Measurements from ENCODE around the gene CEP170B. TPM values are rescaled to one million over a fixed set of nuclear protein-coding genes. Genes with fewer than 3 reads are reported as not detected.
"Not testable (repeated sequence)": the region's sequence is repeated elsewhere in the genome, so short reads cannot be mapped to it uniquely, and the experiment has no call there.

Gene CEP170B
- total RNA-seq, 1 donor from 2014 or later = 1.6 TPM

- TF ChIP-seq CTCF (IDR thresholded peaks at IDR 0.05) = no peak
- POLR2A ChIA-PET = interaction anchor here (1.2 kb wide), 1 partner anchor 13 kb away, joined by 5 read pairs; the partner anchor contains the start of gene PLD4
- DNase-seq = no peak
- CTCF ChIA-PET = interaction anchor here (1.3 kb wide), 1 partner anchor 11 kb away, joined by 3 read pairs; no protein-coding TSS in a partner anchor
- Mint-ChIP-seq H3K27me3 (peaks cover 7% of the 10 kb centered on the region), H3K4me1 (no peaks in the 10 kb centered on the region), H3K9me3 (peaks cover 12% of the 10 kb centered on the region), H3K36me3 (ENCODE audit: low read depth) (no peaks in the 10 kb centered on the region), H3K4me3 (no peak overlapping the region), H3K27ac (no peak overlapping the region)
- intact Hi-C loops (cut with micrococcal nuclease) = no loop called here
- ATAC-seq (ENCODE audit: low read depth) = no peak
These were observed 47.0 kb downstream of the CEP170B start for GRCh38 chr14:104912053-104912452.

- ChIA-PET CTCF (no interaction called here), POLR2A (interaction anchor here (0.6 kb wide), 1 partner anchor 75 kb away, joined by 7 read pairs; no protein-coding TSS in a partner anchor)
- Mint-ChIP-seq H3K9me3 (peaks cover 8% of the 10 kb centered on the region), H3K36me3 (ENCODE audit: low read depth) (no peaks in the 10 kb centered on the region), H3K4me3 (no peak overlapping the region), H3K27me3 (no peaks in the 10 kb centered on the region), H3K27ac (no peak overlapping the region), H3K4me1 (no peaks in the 10 kb centered on the region)
- DNase-seq (no peak), ATAC-seq (ENCODE audit: low read depth) (no peak)
- intact Hi-C loops (cut with micrococcal nuclease) = no loop called here
- no peak for TF ChIP-seq CTCF (IDR thresholded peaks at IDR 0.05)
These were observed 48.4 kb downstream of the CEP170B start for GRCh38 chr14:104913435-104913834.

GRCh38 chr14:104917116-104917515 lies 52.0 kb downstream of the CEP170B start:
- Mint-ChIP-seq H3K27me3 (no peaks in the 10 kb centered on the region), H3K9me3 (peaks cover 1% of the 10 kb centered on the region), H3K4me3 (no peak overlapping the region), H3K4me1 (peaks cover 26% of the 10 kb centered on the region), H3K36me3 (ENCODE audit: low read depth) (no peaks in the 10 kb centered on the region), H3K27ac (no peak overlapping the region)
- no peak for TF ChIP-seq CTCF (IDR thresholded peaks at IDR 0.05)
- ChIA-PET POLR2A (interaction anchor here (1.7 kb wide), 1 partner anchor 9 kb away, joined by 3 read pairs; no protein-coding TSS in a partner anchor), CTCF (interaction anchor here (0.7 kb wide), 1 partner anchor 16 kb away, joined by 3 read pairs; no protein-coding TSS in a partner anchor)
- no peak for ATAC-seq (ENCODE audit: low read depth)
- intact Hi-C loops (cut with micrococcal nuclease) = no loop called here
- no peak for DNase-seq

- TF ChIP-seq CTCF (IDR thresholded peaks at IDR 0.05) = no peak
- Mint-ChIP-seq H3K4me3 (no peak overlapping the region), H3K36me3 (ENCODE audit: low read depth) (no peaks in the 10 kb centered on the region), H3K9me3 (no peaks in the 10 kb centered on the region), H3K27me3 (no peaks in the 10 kb centered on the region), H3K4me1 (peaks cover 34% of the 10 kb centered on the region), H3K27ac (no peak overlapping the region)
- DNase-seq (no peak), ATAC-seq (ENCODE audit: low read depth) (no peak)
- intact Hi-C loops (cut with micrococcal nuclease) = no loop called here
- ChIA-PET POLR2A (no interaction called here), CTCF (no interaction called here)
These were observed 52.9 kb downstream of the CEP170B start for GRCh38 chr14:104917993-104918392.

- DNase-seq; H3K4me3 Mint-ChIP-seq; H3K36me3 Mint-ChIP-seq (ENCODE audit: low read depth); intact Hi-C loops (cut with micrococcal nuclease); H3K9me3 Mint-ChIP-seq; ATAC-seq (ENCODE audit: low read depth); CTCF ChIA-PET; H3K27me3 Mint-ChIP-seq: not testable (repeated sequence)
- peak overlapping the region; percentile 76 for H3K27ac Mint-ChIP-seq
- POLR2A ChIA-PET = interaction anchor here (0.6 to 7.0 kb wide), 3 partner anchors 16 to 33 kb away, joined by 3 to 114 read pairs (median 5); no protein-coding TSS in a partner anchor
- peaks cover 48% of the 10 kb centered on the region for H3K4me1 Mint-ChIP-seq
These were observed 54.3 kb downstream of the CEP170B start for GRCh38 chr14:104919152-104919992.
